OCI-LY7 (cell line): ENCODE data around the gene CFAP107. TPM values are rescaled to one million over a fixed set of nuclear protein-coding genes. Genes with fewer than 3 reads are reported as not detected.

Experiments
- BruUV-seq: library from RNA; stranded (reverse); fragments of 400-500 nt; replicated peaks from 2 replicates; lab custom pipeline; 2021; lab: Mats Ljungman, UMichigan
- CTCF ChIA-PET: fragments of 300-600 bp; sonication (Branson Sonifier 250); formaldehyde crosslinking; loops from one replicate; lab custom pipeline; 2022; ENCODE audit warnings: antibody characterized with exemption; ENCODE audit not compliant: unreplicated experiment; lab: Charles Lee
- POLR2A ChIA-PET: fragments of 300-600 bp; sonication (Branson Sonifier 250); formaldehyde crosslinking; loops from one replicate; lab custom pipeline; 2022; ENCODE audit warnings: antibody characterized with exemption; lab: Charles Lee
- DNase-seq: peaks from one replicate; pipeline ENCODE4 v3.0.0-alpha.2; 2015; ENCODE audit warnings: low spot score
- H2AFZ ChIP-seq: fragments of 200-600 bp; sonication (generic), shearing (Covaris generic); 2 replicates; pipeline ENCODE4 v1.6.1; 2014; ENCODE audit warnings: mild to moderate bottlenecking, antibody characterized with exemption, low read length, moderate library complexity
- H3K27ac ChIP-seq: fragments of 200-600 bp; sonication (generic); 2 replicates; pipeline ENCODE4 v1.5.1; 2014; ENCODE audit warnings: mixed run types, low read depth, mild to moderate bottlenecking, moderate library complexity, low read length, inconsistent platforms; ENCODE audit not compliant: poor library complexity, severe bottlenecking
- H3K36me3 ChIP-seq: fragments of 200-600 bp; sonication (generic); 2 replicates; pipeline ENCODE4 v1.6.1; 2014; ENCODE audit warnings: mild to moderate bottlenecking, antibody characterized with exemption, low read length, moderate library complexity, mixed read lengths; ENCODE audit not compliant: insufficient read depth
- H3K4me1 ChIP-seq: fragments of 200-600 bp; sonication (generic); 2 replicates; pipeline ENCODE4 v1.5.1; 2014; ENCODE audit warnings: mild to moderate bottlenecking, low read length; ENCODE audit not compliant: insufficient read depth, poor library complexity, severe bottlenecking
- H3K4me2 ChIP-seq: fragments of 200-600 bp; sonication (generic); 2 replicates; pipeline ENCODE4 v1.6.1; 2014; ENCODE audit warnings: mild to moderate bottlenecking, low read length
- H3K4me3 ChIP-seq: fragments of 200-600 bp; sonication (generic); 2 replicates; pipeline ENCODE4 v1.5.1; 2014; ENCODE audit warnings: mild to moderate bottlenecking, low read depth, low read length; ENCODE audit not compliant: poor library complexity, severe bottlenecking
- H3K79me2 ChIP-seq: fragments of 200-600 bp; sonication (generic); 2 replicates; pipeline ENCODE4 v1.6.1; 2016; ENCODE audit warnings: low read depth, mild to moderate bottlenecking, low read length, moderate library complexity, mixed read lengths; ENCODE audit not compliant: insufficient read depth
- H3K9me2 ChIP-seq: fragments of 200-600 bp; sonication (generic); 2 replicates; pipeline ENCODE4 v1.6.1; 2016; ENCODE audit warnings: mild to moderate bottlenecking, low read length, mixed read lengths; ENCODE audit not compliant: insufficient read depth
- H3K9me3 ChIP-seq: fragments of 200-600 bp; sonication (generic); 2 replicates; pipeline ENCODE4 v1.6.1; 2014; ENCODE audit warnings: mild to moderate bottlenecking, mixed run types, low read length, mixed read lengths
- H4K20me1 ChIP-seq: fragments of 200-600 bp; sonication (generic); 2 replicates; pipeline ENCODE4 v1.6.1; 2014; ENCODE audit warnings: mild to moderate bottlenecking, antibody characterized with exemption, low read length, moderate library complexity, mixed read lengths; ENCODE audit not compliant: insufficient read depth
- EZH2phosphoT487 ChIP-seq: fragments of 200-600 bp; sonication (generic); IDR thresholded peaks from 2 replicates; pipeline ENCODE4 v1.6.1; 2018; ENCODE audit warnings: low read depth, borderline replicate concordance, mild to moderate bottlenecking, mixed run types, antibody characterized with exemption, low read length, moderate library complexity, mixed read lengths
- intact Hi-C: fragments of 100-400 bp; cut with micrococcal nuclease; formaldehyde crosslinking; loops from one replicate; pipeline ENCODE4 v1.10.0; 2022; ENCODE audit not compliant: unreplicated experiment
- total RNA-seq, 2 experiments: library from RNA; depleted of rRNA in 1 of 2; stranded (reverse); fragments of >200 nt in 1 of 2; shearing (Covaris generic) in 1 of 2; gene quantifications; 2 replicates each; pipeline ENCODE4 v1.2.3, GENCODE V29; 2014 to 2022
- TF ChIP-seq, protein P1 (sequence below): fragments of 200-600 bp; sonication (generic); conservative IDR thresholded peaks from 2 replicates; pipeline ENCODE4 v1.5.1; 2014; ENCODE audit warnings: mild to moderate bottlenecking, antibody characterized with exemption, low read length, moderate library complexity, mixed read lengths

The CFAP107 gene
- total RNA-seq, 2 experiments from 2014 or later: not detected

- Histone ChIP-seq H3K27ac (no peak overlapping the region), H3K4me1 (no peaks in the 10 kb centered on the region), H3K9me2 (no peaks in the 10 kb centered on the region), H3K9me3 (no peaks in the 10 kb centered on the region), H3K4me3 (no peak overlapping the region), H3K4me2 (no peak overlapping the region), H4K20me1 (no peaks in the 10 kb centered on the region), H3K79me2 (no peaks in the 10 kb centered on the region), H3K36me3 (no peaks in the 10 kb centered on the region), H2AFZ (no peak overlapping the region)
- CTCF ChIA-PET: no interaction called here
- intact Hi-C loops: no loop called here
- no peak for DNase-seq
- TF ChIP-seq, protein P1, sequence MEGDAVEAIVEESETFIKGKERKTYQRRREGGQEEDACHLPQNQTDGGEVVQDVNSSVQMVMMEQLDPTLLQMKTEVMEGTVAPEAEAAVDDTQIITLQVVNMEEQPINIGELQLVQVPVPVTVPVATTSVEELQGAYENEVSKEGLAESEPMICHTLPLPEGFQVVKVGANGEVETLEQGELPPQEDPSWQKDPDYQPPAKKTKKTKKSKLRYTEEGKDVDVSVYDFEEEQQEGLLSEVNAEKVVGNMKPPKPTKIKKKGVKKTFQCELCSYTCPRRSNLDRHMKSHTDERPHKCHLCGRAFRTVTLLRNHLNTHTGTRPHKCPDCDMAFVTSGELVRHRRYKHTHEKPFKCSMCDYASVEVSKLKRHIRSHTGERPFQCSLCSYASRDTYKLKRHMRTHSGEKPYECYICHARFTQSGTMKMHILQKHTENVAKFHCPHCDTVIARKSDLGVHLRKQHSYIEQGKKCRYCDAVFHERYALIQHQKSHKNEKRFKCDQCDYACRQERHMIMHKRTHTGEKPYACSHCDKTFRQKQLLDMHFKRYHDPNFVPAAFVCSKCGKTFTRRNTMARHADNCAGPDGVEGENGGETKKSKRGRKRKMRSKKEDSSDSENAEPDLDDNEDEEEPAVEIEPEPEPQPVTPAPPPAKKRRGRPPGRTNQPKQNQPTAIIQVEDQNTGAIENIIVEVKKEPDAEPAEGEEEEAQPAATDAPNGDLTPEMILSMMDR: no peak
- TF ChIP-seq EZH2phosphoT487: no peak
- no TSS peak for BruUV-seq
- POLR2A ChIA-PET: no interaction called here
These were observed 28.6 kb upstream of the CFAP107 start for GRCh38 chr1:12717301-12717838.

DNA sequence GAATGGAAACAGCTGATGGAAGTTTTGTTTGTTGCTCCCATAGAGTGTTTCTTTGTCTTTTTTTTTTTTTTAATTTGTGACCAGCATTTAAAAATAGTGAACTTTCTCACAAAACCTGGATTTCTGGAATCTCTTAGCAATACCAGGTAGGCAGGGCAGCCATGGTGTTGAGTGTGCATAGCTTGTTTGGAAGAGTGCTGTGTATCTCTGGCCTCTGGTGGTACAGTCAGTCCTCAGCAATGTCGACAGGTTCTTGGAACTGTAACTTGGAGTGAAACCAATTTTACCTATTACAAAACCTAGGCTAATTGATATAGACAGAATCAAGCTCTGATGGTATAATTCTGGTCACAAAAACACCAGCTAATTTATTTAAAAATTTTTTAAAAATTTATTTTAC, 23.4 kb upstream of the CFAP107 start:
- no peaks in the 10 kb centered on the region for H4K20me1 ChIP-seq
- H3K27ac ChIP-seq: no peak overlapping the region
- no peak overlapping the region for H3K4me2 ChIP-seq
- no peaks in the 10 kb centered on the region for H3K9me2 ChIP-seq
- TF ChIP-seq, protein P1: no peak
- H3K9me3 ChIP-seq: no peaks in the 10 kb centered on the region
- no peak for DNase-seq
- BruUV-seq: no TSS peak
- intact Hi-C loops: no loop called here
- no peak overlapping the region for H2AFZ ChIP-seq
- H3K4me1 ChIP-seq: no peaks in the 10 kb centered on the region
- no peak overlapping the region for H3K4me3 ChIP-seq
- no peaks in the 10 kb centered on the region for H3K36me3 ChIP-seq
- POLR2A ChIA-PET: interaction anchor here (1.5 kb wide), 1 partner anchor 10 kb away, joined by 4 read pairs; no protein-coding TSS in a partner anchor
- CTCF ChIA-PET: no interaction called here
- no peaks in the 10 kb centered on the region for H3K79me2 ChIP-seq

GRCh38 chr1:12728391-12728790, 17.6 kb upstream of the CFAP107 start:
- H3K9me3 ChIP-seq: no peaks in the 10 kb centered on the region
- H3K9me2 ChIP-seq: no peaks in the 10 kb centered on the region
- H3K4me2 ChIP-seq: no peak overlapping the region
- no peaks in the 10 kb centered on the region for H3K79me2 ChIP-seq
- no peaks in the 10 kb centered on the region for H4K20me1 ChIP-seq
- intact Hi-C loops: no loop called here
- BruUV-seq: no TSS peak
- POLR2A ChIA-PET: no interaction called here
- H3K4me3 ChIP-seq: no peak overlapping the region
- CTCF ChIA-PET: no interaction called here
- H2AFZ ChIP-seq: no peak overlapping the region
- TF ChIP-seq EZH2phosphoT487: no peak
- TF ChIP-seq, protein P1: no peak
- H3K27ac ChIP-seq: no peak overlapping the region
- H3K4me1 ChIP-seq: no peaks in the 10 kb centered on the region
- DNase-seq: no peak
- no peaks in the 10 kb centered on the region for H3K36me3 ChIP-seq
